ENCODE measurements around the gene NADK. TPM values are rescaled to one million over a fixed set of nuclear protein-coding genes. Genes with fewer than 3 reads are reported as not detected.
A peak's percentile ranks its signal among the peaks of the same experiment; 100 is the strongest.

NADK gene
- total RNA-seq, 2 donors from 2014 or later: 26.5 to 51.5 TPM

DNA sequence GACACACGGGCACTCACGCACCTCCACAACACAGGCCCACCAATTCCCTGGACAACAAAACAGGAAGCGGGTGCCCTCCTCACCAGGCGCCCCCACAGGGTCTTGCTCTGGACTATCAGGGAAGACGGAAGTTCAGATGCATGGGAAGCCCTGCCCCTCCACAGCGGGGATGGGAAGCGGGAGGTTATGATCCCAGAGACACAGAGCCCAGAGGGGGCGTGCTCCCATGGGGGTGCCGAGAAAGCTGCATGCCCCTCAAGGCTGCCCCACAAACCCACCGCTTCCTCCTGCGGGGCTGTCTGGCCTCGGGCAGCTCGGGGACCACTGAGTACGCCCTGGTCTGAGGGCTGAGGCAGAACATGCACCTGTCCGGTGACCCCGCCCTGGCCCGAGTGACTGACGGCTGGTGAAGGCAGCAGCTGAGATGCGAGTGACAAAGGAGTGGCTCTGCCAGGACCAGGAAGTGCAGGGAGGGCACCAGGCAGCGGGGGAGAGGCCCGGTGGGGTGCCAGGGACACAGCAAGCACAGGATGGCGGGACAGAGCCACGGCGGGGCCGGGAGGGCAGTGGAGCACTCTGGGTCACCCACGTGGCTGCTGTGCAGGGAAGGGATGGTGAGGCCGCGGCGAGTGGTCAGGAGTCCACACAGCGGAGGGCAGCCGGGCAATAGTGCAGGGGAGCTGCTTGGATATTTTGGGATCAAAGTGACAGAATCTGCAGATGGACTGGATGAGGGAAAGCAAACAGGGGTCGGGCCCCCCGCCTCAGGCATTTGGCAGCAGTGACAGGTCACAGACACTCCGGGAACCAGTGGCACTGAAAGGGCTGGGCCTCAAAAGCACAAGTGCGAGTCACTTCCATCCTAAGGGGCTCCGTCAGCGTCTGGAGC is 18.6 kb downstream of the NADK start:
- H3K27me3 ChIP-seq: no peaks in the 10 kb centered on the region
- no peak overlapping the region for H3K4me3 ChIP-seq
- no peak overlapping the region for H3K27ac ChIP-seq
- TF ChIP-seq, protein P1, sequence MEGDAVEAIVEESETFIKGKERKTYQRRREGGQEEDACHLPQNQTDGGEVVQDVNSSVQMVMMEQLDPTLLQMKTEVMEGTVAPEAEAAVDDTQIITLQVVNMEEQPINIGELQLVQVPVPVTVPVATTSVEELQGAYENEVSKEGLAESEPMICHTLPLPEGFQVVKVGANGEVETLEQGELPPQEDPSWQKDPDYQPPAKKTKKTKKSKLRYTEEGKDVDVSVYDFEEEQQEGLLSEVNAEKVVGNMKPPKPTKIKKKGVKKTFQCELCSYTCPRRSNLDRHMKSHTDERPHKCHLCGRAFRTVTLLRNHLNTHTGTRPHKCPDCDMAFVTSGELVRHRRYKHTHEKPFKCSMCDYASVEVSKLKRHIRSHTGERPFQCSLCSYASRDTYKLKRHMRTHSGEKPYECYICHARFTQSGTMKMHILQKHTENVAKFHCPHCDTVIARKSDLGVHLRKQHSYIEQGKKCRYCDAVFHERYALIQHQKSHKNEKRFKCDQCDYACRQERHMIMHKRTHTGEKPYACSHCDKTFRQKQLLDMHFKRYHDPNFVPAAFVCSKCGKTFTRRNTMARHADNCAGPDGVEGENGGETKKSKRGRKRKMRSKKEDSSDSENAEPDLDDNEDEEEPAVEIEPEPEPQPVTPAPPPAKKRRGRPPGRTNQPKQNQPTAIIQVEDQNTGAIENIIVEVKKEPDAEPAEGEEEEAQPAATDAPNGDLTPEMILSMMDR (IDR thresholded peaks at IDR 0.05): no peak
- peaks cover 0 to 20% of the 10 kb centered on the region in 2 donors for H3K4me1 ChIP-seq
- H3K9me3 ChIP-seq: no peaks in the 10 kb centered on the region
- peaks cover 89% of the 10 kb centered on the region for H3K36me3 ChIP-seq
- no peak for DNase-seq (ENCODE audit: low spot score)

DNA sequence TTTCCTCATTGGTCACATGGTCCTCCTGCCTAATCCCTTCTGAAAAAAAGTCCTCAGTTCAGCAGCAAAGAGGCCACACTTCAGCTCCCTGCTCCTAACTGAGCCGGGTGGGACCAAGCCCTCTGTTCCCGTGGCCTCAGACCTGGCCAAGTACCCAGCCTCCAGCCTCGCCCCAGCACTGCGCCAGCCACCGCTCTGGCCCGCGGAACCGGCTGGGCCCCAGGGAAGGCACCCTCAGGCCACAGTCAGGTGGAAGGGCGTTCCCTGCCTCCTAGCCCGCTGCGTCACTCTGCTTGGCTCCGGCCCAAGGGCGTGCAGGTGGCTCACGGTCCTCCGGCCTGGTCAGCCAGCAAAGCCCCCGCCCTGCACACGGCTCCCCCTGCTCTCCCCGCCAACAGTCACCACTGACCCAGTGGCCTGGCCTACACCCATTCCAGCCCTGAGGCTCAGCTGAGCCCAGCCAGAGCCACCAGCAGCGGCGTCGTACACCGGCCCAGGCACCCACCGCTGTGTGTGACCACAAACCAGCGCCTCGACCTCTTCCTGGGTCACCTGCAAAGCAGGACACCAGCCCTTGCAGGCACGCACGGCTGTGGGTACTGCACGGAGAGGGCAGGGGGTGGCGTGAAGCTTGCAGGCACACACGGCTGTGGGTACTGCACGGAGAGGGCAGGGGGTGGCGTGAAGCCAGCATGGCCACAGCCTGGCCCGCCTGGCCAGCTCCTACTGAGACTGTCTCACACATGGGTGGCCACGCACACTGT is 19.4 kb downstream of the NADK start:
- Histone ChIP-seq H3K27me3 (no peaks in the 10 kb centered on the region), H3K4me3 (no peak overlapping the region), H3K36me3 (peaks cover 89% of the 10 kb centered on the region), H3K4me1 (peaks cover 0 to 20% of the 10 kb centered on the region in 2 donors), H3K9me3 (no peaks in the 10 kb centered on the region), H3K27ac (peak overlapping the region in 1 of 2 donors; percentile 2)
- TF ChIP-seq, protein P1 (IDR thresholded peaks at IDR 0.05): no peak
- DNase-seq (ENCODE audit: low spot score): no peak

DNA sequence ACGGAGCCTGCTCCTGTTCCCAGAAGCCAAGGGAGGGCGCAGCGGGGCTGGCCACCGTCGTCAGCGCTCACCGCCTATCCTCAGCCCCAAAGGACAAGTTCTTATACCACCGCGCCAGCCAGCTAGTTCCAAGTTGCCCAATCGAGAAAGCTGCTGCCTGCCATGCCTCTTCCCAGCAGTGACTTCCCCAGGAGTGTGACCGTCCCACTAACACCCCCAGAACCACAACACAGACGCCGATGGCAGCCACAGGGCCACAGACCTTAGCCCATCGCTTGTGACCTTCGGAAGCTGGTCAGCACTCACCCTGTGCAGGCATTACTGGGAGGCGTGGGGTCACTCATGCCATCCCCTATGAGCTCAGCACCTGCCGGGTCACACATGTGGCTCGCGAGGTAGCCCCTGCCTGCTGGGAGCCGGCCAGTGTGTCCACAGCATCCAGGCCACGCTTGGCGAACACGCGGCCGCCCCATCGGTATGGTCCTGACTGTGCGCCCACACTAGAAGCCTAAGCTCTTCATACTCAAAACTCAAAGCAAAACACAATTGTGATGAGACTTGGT is 20.1 kb downstream of the NADK start:
- Histone ChIP-seq H3K4me3 (no peak overlapping the region), H3K36me3 (peaks cover 89% of the 10 kb centered on the region), H3K27me3 (no peaks in the 10 kb centered on the region), H3K9me3 (no peaks in the 10 kb centered on the region), H3K27ac (peak overlapping the region in 1 of 2 donors; percentile 2), H3K4me1 (peaks cover 0 to 20% of the 10 kb centered on the region in 2 donors)
- DNase-seq (ENCODE audit: low spot score): no peak
- TF ChIP-seq, protein P1 (IDR thresholded peaks at IDR 0.05): no peak

DNA sequence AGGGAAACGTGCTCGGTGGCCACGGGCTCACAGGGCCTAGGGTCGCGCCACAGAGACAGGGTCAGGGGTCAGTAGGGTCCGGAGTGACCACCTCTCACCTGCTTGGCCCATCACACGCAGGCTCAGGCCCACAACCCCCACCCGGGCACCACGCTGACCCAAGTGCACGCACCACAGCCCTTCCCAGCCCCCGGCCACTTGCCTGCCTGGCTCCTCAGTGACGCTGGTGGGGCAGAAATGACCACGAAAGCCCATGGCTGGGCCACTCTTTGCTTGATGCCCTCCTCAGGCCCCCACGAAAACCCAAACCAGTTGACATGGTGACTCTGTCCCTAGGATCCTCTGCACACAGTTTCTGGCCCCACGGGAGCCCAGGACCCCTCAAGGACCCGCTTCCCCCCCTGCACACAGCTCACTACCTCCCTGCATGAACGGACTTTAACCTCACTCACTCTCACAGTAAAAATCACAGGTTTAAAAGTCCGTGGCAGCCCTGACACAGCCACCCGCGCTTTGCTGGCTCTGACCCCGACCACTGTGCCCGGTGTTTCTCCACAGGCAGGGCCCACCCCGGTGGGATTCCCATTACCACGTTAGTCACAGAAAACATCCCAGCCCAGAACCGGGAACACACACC is 20.7 kb downstream of the NADK start:
- Histone ChIP-seq H3K27ac (no peak overlapping the region), H3K36me3 (peaks cover 89% of the 10 kb centered on the region), H3K27me3 (no peaks in the 10 kb centered on the region), H3K4me3 (no peak overlapping the region), H3K4me1 (peaks cover 0 to 20% of the 10 kb centered on the region in 2 donors), H3K9me3 (no peaks in the 10 kb centered on the region)
- no peak for DNase-seq (ENCODE audit: low spot score)
- TF ChIP-seq, protein P1 (IDR thresholded peaks at IDR 0.05): no peak

DNA sequence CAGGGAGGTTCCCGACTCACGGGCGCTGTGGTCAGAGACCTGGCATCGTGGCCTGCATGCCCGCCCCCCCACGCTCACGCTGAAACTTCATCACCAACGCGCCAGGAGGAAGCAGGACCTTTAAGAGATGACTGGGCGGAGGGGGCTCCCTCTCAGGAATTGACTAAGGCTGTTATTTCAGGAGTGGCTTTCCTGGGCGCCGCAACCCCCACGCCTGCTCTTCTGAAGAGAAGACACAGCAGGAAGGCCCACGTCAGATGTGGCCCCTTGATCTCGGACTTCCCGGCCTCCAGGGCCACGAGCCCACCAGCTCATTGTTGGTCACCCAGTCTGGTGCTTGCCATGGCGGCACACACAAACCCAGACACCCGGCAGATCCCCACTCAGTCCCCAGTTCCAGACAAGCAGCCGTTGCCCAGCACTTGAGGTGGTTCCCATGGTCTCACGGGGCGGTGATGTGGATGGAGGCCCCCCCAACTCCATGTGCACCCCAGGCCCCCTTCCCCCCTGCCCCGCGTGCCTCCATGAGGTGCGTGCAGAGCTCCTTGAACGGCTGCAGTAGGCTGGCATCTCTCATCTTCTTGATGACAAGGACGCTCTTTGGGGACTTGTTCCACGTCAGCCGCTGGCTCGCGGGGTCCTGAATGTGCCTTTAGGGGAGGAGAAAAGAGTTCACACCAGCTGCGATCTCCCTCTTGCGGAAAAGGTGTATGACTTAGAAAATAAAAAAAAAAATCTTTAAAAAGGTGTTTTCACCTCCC is 21.4 kb downstream of the NADK start:
- Histone ChIP-seq H3K9me3 (no peaks in the 10 kb centered on the region), H3K36me3 (peaks cover 88% of the 10 kb centered on the region)

More for the DNA sequence above, 21.4 kb downstream of the NADK start:
- Histone ChIP-seq H3K27me3 (no peaks in the 10 kb centered on the region), H3K4me1 (peaks cover 0 to 20% of the 10 kb centered on the region in 2 donors), H3K27ac (no peak overlapping the region), H3K4me3 (no peak overlapping the region)
- TF ChIP-seq, protein P1 (IDR thresholded peaks at IDR 0.05): no peak
- DNase-seq (ENCODE audit: low spot score): no peak

Measured in right atrium auricular region (tissue), 2 donors.